AG04450 (cell line): ENCODE data around the gene GNPTAB. TPM values are rescaled to one million over a fixed set of nuclear protein-coding genes. Genes with fewer than 3 reads are reported as not detected.

Experiments used
- CTCF ChIA-PET: fragments of 300-600, 350-600 bp; formaldehyde crosslinking; extraction: SDS; loops from one replicate; lab custom pipeline; 2022; ENCODE audit warnings: antibody characterized with exemption, inconsistent platforms; lab: Charles Lee
- POLR2A ChIA-PET: fragments of 350-600 bp; formaldehyde crosslinking; extraction: SDS; loops from one replicate; lab custom pipeline; 2021; ENCODE audit warnings: antibody characterized with exemption, inconsistent platforms; lab: Yijun Ruan, JAX
- DNase-seq: peaks from one replicate; pipeline ENCODE4 v3.0.0-alpha.2; 2011; ENCODE audit warnings: low read depth, low spot score
- H3K27ac ChIP-seq: one replicate; pipeline ENCODE4 v1.5.1; 2012; ENCODE audit warnings: low read depth, low read length, control low read depth
- H3K27me3 ChIP-seq: one replicate; pipeline ENCODE4 v1.6.0; 2012; ENCODE audit warnings: low read length; ENCODE audit not compliant: control insufficient read depth, insufficient read depth
- H3K4me3 ChIP-seq: 2 replicates; pipeline ENCODE4 v1.5.1; 2011; ENCODE audit warnings: mild to moderate bottlenecking, low read depth, low read length, control low read depth
- H3K9me3 ChIP-seq: 2 replicates; pipeline ENCODE4 v1.5.1; 2012; ENCODE audit warnings: low read length; ENCODE audit not compliant: control insufficient read depth, insufficient read depth
- polyA plus RNA-seq: library from polyadenylated mRNA; depleted of rRNA; stranded (reverse); fragments of >200 nt; gene quantifications from 2 replicates; pipeline ENCODE4 v1.2.3, GENCODE V29; 2011
- TF ChIP-seq, protein P1 (sequence below): IDR thresholded peaks from 2 replicates; pipeline ENCODE4 v1.5.1; 2011; ENCODE audit warnings: low read depth, low read length, control low read depth, inconsistent platforms

Gene GNPTAB
- polyA plus RNA-seq, 1 experiment = 34.3 TPM

DNA sequence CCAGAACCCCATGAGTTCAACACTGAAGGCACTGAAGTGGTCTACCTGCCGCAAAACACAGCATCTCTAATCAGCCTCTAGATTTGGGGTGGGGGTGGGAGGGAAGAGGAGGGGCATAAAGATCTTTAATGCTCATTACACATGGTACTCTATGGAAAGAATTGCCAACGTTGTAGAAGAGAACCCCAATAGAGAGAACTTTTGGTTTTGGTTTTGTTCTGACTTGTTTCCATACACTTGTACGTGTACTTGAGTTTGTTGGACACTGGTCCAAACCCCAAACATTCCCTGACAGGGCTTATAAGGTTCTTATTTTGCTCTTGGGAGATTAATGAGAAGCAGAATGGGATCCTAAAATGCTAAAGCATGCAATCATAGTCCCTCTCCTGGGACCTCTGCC, 31.0 kb downstream of the GNPTAB start:
- Histone ChIP-seq H3K27me3 (no peaks in the 10 kb centered on the region), H3K27ac (no peak overlapping the region), H3K4me3 (no peak overlapping the region), H3K9me3 (no peaks in the 10 kb centered on the region)
- TF ChIP-seq, protein P1, sequence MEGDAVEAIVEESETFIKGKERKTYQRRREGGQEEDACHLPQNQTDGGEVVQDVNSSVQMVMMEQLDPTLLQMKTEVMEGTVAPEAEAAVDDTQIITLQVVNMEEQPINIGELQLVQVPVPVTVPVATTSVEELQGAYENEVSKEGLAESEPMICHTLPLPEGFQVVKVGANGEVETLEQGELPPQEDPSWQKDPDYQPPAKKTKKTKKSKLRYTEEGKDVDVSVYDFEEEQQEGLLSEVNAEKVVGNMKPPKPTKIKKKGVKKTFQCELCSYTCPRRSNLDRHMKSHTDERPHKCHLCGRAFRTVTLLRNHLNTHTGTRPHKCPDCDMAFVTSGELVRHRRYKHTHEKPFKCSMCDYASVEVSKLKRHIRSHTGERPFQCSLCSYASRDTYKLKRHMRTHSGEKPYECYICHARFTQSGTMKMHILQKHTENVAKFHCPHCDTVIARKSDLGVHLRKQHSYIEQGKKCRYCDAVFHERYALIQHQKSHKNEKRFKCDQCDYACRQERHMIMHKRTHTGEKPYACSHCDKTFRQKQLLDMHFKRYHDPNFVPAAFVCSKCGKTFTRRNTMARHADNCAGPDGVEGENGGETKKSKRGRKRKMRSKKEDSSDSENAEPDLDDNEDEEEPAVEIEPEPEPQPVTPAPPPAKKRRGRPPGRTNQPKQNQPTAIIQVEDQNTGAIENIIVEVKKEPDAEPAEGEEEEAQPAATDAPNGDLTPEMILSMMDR = no peak
- POLR2A ChIA-PET = no interaction called here
- CTCF ChIA-PET = no interaction called here
- no peak for DNase-seq

DNA sequence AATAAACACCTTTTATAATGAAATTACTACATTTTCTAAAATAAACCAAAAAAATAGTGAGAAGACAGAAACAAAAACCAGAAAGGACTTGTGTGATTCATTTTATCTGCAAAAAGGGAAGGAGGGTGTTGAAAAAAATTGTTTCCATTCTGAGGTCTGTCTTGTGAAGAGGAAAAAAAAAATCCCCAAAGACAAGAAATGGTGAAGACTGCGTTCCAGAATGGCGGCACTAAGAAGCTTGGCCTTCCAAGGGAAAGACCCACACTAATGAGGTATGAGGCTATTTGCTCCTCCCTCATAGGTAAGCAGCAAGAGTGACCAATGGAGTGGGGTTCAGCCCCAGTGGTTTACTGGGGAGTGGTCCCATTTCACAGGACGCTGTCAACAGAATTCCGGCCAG, 35.0 kb downstream of the GNPTAB start:
- no peak for DNase-seq
- Histone ChIP-seq H3K27me3 (no peaks in the 10 kb centered on the region), H3K27ac (no peak overlapping the region), H3K4me3 (no peak overlapping the region), H3K9me3 (no peaks in the 10 kb centered on the region)
- TF ChIP-seq, protein P1 = no peak
- ChIA-PET CTCF (no interaction called here), POLR2A (no interaction called here)

DNA sequence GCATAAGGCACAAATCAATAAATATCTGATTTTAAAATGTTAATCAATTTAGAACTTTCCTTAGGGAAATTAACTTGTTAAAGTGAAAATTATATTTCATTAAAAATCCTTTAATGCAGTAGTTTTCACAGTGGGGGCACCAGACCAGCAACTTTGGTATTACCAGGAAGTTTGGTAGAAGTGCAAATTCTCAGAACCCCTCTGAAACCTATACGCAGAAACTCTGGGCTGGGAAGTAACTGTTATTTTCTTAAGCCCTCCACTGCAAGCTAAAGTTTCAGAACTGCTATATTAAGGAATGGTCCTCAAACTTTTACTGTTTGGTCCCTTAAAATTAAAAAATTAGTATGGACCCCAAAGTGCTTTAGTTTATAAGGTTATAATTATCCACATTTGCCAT, 35.7 kb downstream of the GNPTAB start:
- ChIA-PET CTCF (interaction anchor here (1.3 to 2.7 kb wide), 2 partner anchors 35 to 44 kb away, joined by 5 to 12 read pairs; partner anchors contain the start of gene GNPTAB), POLR2A (no interaction called here)
- Histone ChIP-seq H3K27ac (no peak overlapping the region), H3K9me3 (no peaks in the 10 kb centered on the region), H3K4me3 (no peak overlapping the region), H3K27me3 (no peaks in the 10 kb centered on the region)
- no peak for DNase-seq
- TF ChIP-seq, protein P1 = no peak

DNA sequence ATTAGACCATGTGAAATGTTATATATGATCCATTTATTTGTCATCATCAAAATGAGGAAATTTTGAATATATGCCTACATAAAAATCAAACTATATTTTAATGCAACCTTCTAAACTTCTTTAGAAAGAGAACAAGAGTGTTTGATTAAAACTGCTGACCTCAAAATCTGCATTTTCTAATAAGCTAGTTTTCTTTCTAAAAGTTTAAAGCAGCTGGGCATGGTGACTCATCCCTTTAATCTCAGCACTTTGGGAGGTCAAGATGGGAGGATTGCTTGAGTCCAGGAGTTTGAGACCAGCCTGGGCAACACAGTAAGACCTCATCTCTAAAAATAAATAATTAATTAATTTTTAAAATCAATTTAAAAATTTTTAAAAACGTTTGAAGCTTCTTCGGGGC, 36.2 kb downstream of the GNPTAB start:
- TF ChIP-seq, protein P1 = no peak
- Histone ChIP-seq H3K9me3 (no peaks in the 10 kb centered on the region), H3K27ac (no peak overlapping the region), H3K27me3 (no peaks in the 10 kb centered on the region), H3K4me3 (no peak overlapping the region)
- ChIA-PET CTCF (interaction anchor here (0.8 to 3.2 kb wide), 5 partner anchors 22 to 46 kb away, joined by 3 to 12 read pairs (median 9); partner anchors contain the start of gene GNPTAB), POLR2A (no interaction called here)
- no peak for DNase-seq

DNA sequence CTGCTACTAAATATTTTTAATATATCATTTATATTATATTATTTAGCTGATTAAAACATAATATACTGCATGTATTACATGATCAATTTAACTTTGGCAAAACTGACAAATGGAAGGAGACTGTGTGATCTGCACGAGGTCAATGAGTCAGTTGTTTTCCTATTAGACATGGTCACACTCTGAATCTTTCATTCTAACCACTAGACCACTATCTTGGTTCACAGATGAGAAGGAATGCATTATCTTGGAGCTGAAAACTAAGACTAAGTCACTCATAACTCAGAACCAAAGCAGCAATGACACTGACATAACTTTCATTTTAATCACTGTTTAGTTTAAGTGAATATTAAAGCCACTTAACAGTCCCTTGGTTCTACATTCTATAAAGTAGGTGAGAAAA, 37.4 kb downstream of the GNPTAB start:
- ChIA-PET CTCF (interaction anchor here (0.6 to 3.2 kb wide), 8 partner anchors 13 to 374 kb away, joined by 3 to 12 read pairs (median 4); partner anchors contain the start of gene GNPTAB), POLR2A (no interaction called here)
- no peak overlapping the region for H3K27ac ChIP-seq
- no peak overlapping the region for H3K4me3 ChIP-seq
- H3K27me3 ChIP-seq = no peaks in the 10 kb centered on the region
- no peaks in the 10 kb centered on the region for H3K9me3 ChIP-seq
- DNase-seq = no peak
- TF ChIP-seq, protein P1 = no peak
